HG03469 (cell line): ENCODE measurements around the gene DHRS7C.

Experiments used
- ATAC-seq: cut with Tn5 transposase; IDR thresholded peaks from one replicate; pipeline ENCODE4 v1.9.1; 2021; ENCODE audit warnings: mild to moderate bottlenecking, moderate library complexity, moderate number of reproducible peaks; ENCODE audit not compliant: unreplicated experiment

The DHRS7C gene, protein sequence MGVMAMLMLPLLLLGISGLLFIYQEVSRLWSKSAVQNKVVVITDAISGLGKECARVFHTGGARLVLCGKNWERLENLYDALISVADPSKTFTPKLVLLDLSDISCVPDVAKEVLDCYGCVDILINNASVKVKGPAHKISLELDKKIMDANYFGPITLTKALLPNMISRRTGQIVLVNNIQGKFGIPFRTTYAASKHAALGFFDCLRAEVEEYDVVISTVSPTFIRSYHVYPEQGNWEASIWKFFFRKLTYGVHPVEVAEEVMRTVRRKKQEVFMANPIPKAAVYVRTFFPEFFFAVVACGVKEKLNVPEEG

DNA sequence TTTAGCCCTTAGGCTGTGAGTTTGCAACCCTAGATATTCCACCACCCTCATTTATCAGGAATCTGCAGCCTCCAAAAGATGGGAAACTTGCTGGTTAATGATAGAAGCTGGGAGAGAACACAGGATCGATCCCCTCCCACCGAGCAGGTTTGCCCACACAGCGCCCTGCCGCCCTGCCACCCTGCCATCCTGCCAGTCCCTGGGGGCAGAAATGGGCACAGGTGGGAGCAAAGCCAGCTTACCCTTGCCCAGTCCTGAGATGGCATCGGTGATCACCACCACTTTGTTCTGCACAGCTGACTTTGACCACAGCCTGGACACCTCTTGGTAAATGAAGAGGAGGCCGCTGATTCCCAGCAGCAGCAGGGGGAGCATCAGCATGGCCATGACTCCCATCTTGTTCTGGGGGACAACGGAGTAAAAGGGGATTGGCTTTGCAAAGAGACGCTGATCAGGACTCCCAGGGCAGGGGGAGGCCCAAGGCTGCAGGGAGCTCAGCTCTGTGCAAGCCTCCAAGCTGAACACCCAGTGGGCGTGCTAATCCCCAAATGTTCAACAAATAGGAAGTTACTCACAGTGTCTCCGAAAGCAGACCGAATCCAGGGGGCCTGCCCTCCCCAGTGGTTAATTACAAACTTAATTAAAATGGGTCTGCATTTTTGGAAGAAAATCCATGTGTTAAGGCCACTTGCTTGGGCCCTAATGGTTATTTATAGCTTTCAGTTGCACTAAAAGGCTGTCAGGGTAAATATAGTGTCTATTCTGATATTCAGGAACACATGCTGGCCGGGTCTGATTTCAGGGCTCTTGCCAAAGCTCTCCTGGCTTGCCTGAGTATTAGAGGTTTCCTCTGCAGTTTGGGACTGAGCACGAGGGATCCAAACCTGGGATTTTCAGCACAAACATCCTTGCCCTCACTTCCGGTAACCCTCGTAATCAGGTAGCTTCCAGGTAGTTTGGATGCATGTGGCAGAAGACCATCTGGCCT, at the start of gene DHRS7C:
TSS of gene DHRS7C (minus strand) at position 704 of the 988 bp plus-strand sequence. CDS start at position 396, 308 bp downstream.
- no peak for ATAC-seq

DNA sequence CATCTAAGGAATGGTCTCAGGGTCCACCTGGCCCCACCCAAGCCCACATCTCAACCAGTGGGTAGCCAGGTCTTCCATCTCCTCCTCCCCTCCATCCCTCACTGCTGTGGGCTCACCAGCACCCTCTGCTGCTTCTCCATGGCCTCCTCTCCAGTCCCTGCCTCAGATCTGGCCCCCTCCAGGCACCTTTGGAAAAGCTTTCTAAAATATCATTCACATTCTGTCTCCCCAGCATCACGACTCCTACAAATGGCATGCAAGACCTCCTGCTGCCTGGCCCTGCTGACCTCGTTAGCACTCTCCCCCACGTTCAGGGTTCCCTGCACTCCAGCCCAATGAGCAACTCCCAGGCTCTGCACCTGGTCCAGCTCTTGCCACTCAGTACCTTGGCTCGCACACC, 48.0 kb upstream of the DHRS7C start:
- no peak for ATAC-seq

DNA sequence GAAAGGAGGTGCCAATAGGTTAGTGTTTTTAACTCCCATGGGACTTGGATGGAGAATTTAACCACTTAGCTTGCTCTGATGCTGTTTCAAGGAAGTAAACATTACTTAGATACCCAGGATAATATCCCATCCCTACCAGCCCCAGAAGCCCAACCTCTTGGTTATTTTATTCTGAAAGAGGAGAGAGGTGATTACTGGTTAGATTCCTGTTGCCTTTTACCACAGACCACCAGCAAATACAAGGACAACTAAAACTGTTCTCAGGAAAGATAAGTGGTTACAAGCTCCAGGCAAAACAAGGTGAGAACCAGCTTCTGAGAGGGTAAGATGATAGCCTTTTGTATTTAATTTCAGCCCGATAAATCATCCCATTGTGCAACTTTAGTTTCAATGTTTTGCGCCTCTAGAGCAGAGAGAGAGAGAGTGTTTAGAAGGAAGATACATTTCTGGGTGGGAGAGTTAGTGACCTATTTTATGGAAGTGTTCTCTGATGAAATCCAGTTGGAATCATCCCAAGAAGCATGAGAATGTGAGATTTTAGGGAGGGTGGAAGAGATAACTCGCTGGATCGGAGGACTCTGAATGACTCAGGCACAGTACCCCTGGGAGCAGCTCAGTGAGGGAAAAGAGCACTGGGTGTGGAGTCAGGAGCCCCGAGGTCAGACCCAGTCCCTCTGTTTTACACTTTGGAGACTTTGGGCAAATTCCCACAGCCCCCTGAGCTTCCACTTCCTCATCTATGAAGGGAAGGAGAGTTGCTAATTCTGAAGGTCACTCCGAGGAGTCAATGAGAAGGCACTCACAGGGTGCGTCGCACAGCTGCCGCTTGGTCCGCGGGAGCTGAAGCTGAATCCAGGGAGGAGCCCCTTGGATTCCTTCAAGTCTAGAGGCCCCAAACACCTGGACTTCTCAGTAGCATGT, 46.4 kb upstream of the DHRS7C start:
- no peak for ATAC-seq

DNA sequence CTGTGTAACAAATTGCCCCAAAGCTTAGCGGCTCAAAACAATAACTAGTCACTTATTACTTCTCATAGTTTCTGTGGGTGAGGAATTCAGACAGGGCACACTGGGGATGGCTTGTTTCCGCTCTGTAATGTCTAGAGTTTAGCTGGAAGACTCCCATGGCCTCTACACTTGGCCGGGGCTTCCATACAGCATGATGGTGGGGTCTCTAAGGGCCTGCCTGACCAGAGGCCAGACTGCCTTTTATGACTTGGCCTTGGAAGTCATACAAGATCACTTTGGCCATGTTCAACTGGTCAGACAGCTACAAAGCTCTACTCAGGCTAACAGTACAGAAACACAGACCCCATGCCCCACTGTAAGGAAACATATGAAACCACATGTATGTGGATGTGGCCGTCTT, 42.5 kb upstream of the DHRS7C start:
- ATAC-seq = no peak

DNA sequence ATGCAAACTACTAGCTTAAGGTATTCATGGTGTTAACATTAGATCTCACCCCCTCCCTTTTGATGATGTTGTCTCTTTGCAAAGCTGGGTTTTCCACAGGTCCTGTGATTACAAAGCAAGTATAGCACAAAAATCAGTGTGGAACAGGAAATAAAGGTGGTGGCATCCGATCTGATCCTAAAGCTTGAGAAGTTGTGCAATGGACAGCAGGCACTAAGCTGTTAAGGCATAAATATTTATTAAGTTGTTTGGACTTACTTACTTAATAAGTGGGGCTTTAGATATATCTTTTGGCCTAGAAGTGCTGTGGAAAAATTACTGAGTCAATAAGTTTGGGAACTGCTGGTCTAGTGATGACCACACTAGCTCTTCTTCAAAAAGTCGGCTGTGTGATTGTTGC, 39.3 kb upstream of the DHRS7C start:
- no peak for ATAC-seq

DNA sequence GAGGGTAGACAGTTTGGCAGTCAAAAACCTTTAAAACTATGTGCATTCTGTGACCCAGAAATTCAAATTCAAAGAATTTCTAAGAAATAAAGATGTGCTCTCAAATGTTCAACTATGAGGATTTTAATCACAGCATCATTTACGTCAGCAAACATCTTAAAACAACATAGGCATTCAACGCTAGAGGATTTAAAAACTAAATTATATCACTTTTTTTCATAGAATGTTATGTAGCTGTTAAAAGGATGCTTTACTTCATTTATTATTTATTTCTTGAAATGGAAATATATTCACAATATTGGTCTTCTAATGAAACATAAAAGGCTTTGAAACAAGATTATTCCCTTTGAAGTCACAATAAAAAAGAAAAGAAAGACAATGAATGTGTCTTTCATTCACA, 38.0 kb upstream of the DHRS7C start:
- ATAC-seq = no peak

DNA sequence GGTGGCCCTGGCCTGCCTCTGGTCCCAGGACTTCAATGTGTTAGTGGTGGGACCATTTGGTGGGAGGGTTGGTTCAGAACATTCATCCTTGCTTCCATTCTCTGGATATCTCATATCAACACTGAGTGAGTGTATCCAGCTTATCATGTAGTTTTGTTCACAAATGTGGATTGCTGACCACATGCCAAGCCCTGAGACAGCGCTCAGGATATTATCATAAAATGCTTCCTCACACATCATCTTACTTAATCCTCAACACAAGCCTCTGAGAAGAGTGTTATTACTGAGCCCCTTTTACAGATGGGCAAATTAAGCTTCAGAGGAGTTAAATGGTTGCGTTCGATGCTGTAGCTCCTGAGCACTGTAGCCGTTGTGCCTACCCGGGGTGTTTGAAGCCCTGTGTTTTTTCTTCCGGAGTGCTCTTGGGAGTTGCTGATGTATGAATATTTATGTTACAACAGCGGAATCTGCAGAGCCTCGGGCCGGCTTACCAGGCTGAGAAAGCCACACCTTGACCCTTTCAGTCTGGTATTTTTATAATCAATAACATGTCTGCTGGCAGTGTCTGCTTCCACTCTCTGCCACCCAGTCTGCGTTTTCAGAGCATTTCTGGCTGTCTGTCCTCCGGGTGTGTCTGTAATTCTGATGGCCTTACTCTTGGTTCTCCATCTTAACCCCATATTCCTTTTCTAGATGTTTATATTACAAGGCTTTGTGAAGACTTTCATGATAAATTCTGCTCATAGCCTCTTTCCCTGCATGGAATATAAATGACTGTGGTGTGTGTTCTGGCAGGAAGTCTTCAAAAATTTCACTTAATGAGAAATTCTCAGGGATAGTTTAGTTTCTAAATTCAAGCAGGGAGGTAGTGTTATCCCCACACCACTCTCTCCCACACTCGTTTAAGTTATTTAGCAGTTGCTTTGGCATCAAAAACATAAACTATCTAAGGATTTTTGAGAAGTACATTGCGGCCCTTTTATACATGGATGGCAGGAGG, 37.2 kb upstream of the DHRS7C start:
- no peak for ATAC-seq

DNA sequence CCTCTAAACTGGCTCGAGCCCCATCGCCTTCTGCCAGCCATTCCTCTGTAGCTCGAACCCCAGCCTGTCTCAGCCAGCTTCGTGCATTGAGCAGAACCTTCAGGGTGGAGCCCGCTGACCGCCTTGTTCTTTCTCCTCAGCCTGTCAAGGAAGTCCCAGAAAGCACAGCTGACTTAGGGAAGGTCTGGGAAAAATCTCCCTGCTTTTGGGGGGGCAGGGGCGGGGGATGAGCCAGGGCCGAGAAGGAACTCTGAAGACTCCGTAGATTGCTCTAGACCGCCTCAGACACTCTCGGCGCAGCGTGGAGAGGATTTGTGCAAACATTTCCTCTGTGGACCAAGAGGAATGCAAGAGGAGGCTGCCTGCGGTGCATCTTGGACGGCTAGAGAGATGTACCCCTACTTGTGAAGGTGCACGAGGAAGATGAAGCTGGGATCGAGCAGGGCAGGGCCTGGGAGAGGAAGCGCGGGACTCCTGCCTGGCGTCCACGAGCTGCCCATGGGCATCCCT, 34.3 kb upstream of the DHRS7C start, which contains the start of gene GLP2R:
TSS of gene GLP2R (plus strand) at position 284 of the 510 bp plus-strand sequence. CDS start at position 424, 140 bp downstream.
- no peak for ATAC-seq

DNA sequence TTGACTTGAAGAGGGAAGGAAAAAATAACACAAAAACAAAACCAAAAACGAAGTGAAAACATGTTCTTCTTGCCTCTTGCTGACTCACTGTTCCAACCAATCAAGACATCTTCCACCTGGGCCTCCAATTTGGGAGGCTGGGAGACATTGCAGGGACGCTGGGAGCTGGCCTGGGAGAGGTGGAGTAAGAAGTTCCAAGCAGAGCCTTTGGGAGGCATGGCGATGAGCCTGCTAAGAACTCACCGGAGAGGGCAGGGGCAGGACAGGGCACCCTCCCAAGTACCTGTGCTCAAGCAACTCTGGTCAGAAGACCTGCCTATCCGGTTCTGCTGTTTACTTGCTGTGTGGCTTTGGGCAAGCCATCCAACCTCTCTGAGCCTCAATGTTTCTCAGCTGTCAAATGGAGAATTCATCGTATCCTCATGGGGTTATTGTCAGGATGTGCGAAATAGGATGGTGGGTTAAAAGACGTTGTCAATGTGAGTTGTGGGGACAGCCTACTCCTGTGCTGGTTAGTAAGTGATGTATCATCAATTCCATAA, 33.5 kb upstream of the DHRS7C start:
- ATAC-seq = no peak

DNA sequence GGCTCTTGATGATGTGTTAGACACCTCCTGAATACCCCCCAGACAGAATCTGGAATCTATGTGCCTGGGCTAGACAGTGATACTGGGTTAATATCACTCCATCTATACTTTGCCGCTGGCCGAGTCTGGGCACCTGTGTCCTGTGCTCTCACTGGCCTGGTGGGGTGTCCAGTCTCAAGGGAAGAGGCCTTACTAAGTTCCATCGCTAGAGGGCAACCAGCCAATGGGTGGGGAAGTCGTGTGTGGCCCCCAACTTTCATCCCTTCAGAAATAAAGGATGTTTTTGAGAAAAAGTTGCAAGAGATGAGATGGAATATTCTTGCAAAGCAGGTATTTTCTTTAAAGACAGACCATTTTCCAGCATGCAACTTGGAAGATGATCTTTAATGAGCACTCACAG, 32.7 kb upstream of the DHRS7C start:
- no peak for ATAC-seq

DNA sequence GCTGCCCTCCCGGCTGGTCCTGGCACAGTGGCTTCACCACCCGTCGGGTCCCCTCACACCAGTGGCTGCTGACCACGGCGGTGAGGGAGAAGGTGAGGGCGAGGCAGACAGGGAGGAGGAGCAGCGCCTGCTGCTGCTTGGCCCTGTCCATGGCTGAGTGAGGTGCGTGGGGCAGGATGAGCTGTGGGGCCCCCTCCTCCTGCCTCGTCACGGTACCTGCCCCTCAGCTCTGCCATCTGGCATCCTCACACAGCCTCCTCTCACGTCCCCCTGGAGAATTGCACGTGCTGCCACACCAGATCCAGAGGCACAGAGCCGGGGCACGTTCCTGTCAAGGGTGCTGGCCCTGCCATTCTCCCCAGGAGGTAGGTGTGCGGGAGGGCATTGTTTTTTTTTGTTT, 30.5 kb upstream of the DHRS7C start, which contains the start of gene GSG1L2:
TSS of gene GSG1L2 (minus strand) at position 159 of the 400 bp plus-strand sequence. CDS start at position 151, 8 bp downstream.
- ATAC-seq = no peak

DNA sequence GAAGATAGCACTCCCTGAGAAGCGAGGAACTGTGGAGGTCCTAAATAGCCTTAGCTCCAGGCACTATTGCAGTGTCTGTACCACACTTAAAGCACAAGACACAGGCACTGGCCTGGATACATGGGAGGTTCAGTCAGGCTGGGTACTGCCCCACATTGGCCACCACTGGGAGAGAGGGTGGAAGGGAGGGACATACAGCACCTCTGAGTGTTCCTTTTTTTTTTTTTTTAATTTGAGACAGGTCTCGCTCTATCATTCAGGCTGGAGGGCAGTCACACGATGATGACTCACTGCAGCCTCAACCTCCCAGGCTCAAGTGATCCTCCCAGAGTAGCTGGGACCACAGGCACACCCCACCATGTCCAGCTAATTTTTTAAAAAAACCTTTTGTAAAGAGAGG, 29.1 kb upstream of the DHRS7C start:
- ATAC-seq = no peak

DNA sequence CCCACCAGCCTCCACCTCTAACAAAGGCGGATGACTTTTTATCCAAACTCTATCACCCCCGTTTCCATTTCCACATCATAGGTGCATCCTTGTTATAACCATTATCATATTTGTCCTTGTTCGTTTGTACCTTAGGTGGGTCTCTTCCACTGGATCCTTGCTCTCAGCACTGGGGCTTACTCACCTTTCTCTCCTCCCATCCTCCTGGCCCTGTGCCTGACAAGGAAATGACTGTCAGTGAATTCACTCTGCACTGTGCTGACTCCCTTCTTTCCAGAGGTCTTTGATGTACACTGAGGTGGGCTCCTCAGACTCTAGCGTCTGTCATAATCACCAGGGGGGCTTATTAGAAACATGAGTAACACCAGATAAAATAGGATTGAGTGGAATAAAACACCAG, 27.4 kb upstream of the DHRS7C start:
- no peak for ATAC-seq

DNA sequence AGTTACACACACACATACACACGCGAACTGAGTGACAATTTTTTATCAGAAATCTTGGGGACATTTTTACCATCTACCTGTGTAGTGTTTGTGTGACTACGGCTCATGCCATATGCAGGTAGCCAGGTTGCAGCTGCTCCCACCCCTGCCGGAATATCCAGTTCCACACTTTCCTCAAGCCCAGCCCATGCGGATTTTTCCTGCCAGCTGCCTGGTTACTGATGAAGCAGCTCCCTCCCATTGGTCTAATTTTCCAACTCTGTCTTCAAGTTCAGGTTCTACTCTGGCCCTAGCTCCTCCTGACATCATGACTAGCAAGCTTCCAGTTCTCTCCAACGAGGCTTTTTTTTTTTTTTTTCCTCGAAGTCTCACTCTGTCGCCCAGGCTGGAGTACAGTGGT, 25.7 kb upstream of the DHRS7C start:
- ATAC-seq = no peak

DNA sequence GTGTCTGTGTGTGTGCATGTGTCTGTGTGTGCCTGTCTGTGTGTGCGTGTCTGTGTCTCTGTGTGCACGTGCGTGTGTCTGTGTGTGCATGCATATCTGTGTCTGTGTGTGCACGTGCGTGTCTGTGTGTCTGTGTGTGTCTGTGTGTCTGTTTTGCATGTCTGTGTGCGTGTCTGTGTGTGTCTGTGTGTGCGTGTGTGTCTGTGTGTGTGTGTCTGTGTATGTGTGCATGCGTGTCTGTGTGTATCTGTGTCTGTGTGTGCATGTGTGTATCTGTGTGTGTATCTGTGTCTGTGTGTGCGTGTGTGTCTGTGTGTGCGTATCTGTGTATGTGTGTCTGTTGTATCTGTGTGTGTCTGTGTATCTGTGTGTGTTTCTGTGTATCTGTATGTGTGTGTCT, 25.1 kb upstream of the DHRS7C start:
- ATAC-seq = no peak

DNA sequence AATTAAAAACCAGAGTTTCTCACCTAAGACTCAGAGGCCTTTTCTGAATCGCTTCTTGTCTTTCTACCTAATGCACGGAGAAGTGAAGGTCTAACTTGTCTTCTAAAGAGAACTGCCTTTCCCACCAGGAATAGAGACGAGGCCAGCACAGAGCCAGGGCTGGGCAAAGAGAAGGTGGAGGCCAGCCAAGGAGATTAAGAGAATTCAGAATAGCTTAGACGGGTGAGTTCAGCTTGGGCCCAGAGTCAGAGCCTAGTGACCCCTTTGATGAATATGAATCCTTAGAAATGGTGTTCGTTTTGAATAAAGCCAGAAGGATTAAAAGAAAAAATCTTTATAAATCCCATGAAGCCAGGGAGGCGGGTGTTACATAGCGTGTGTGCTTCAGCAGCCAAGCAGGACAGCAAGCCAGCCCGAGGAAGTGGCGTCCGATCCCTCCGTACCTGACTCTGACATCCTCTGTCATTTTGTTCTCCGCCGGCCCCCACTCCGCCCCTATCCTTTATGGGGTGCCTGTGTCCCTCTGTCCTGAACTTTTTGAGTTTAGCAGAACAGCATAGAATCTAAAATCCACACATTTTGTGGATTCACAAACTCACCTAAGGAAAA, 23.0 kb upstream of the DHRS7C start:
- no peak for ATAC-seq

DNA sequence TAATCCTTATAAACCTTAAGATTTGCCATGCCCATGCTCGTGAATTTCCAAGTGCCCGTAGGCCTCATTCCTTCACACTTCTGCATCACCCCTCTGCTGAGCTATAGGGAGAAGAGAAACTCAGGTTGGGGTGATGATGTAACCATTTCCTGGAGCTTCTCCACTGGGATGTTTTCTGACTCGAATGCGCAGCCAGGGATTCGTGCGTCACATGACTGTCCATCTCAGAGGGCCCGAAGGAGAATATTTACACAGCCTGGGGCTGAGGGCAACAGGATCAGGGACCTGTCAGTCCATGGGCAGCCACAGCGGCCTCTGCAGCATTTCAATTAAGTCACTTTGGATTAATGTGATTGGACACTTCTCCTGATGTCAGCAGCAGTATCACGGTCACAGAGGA, 21.8 kb upstream of the DHRS7C start:
- ATAC-seq = no peak

DNA sequence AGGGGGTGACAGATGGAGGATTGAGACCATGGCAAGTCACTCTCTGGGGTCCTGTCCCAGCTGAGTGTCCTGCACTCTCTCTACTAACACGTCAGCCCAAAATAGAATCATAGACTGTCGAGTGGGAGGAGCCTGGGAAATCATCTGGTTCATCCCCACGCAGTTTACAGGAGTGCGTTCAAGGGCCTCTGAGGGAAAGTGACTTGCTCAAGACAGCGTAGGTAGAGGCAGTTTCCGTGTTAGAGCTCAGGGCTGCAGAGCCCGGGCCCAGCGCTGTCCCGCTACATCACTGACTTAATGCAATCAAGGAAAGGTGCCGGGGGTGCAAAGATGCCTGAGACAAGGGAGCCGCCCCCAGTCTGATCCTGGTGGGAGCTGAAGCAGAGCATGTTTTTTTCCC, 20.1 kb upstream of the DHRS7C start:
- ATAC-seq = no peak

DNA sequence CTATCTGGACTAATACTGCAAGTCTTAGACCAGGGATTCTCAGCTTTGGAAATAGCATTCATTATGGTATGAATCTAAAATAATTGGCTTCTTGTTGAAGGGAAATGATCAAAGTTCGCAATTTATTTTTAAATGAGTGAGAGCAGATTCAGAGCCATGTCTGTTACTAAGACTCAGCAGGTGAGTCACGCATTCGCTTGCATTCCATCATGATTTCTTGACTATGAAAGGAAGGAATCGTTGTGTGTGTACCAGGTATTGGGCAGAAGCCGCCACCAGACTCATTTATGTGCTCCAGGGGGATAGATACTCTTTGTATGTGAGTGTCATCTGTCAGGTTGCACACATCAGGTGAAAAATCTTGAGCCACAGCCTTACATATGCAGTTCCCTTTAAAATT, 19.7 kb upstream of the DHRS7C start:
- ATAC-seq = no peak
